Endodermal cell (in vitro differentiated cells): Measurements from ENCODE around the gene DGKD. TPM values are rescaled to one million over a fixed set of nuclear protein-coding genes. Genes with fewer than 3 reads are reported as not detected.

Source experiments
- DNase-seq: peaks from one replicate; pipeline ENCODE4 v3.0.0-alpha.2; 2017
- H3K27ac ChIP-seq: 2 replicates; pipeline ENCODE4 v1.5.1; 2013; ENCODE audit warnings: mild to moderate bottlenecking, low read depth, low read length, moderate library complexity
- H3K27me3 ChIP-seq: 2 replicates; pipeline ENCODE4 v1.6.1; 2013; ENCODE audit warnings: mild to moderate bottlenecking, low read length, moderate library complexity; ENCODE audit not compliant: insufficient read depth, control insufficient read depth, poor library complexity, severe bottlenecking
- H3K36me3 ChIP-seq: 2 replicates; pipeline ENCODE4 v1.7.0; 2013; ENCODE audit warnings: mild to moderate bottlenecking, low read length, moderate library complexity; ENCODE audit not compliant: control insufficient read depth, insufficient read depth
- H3K4me1 ChIP-seq: one replicate; pipeline ENCODE4 v1.7.0; 2013; ENCODE audit warnings: low read length; ENCODE audit not compliant: control insufficient read depth, insufficient read depth
- H3K4me3 ChIP-seq: 2 replicates; pipeline ENCODE4 v1.5.1; 2013; ENCODE audit warnings: mild to moderate bottlenecking, low read length, moderate library complexity
- H3K9ac ChIP-seq: 2 replicates; pipeline ENCODE4 v1.6.1; 2013; ENCODE audit warnings: mild to moderate bottlenecking, low read length, moderate library complexity; ENCODE audit not compliant: poor library complexity, severe bottlenecking; ENCODE audit errors: extremely low read depth
- H3K9me3 ChIP-seq: 2 replicates; pipeline ENCODE4 v1.6.1; 2013; ENCODE audit warnings: mild to moderate bottlenecking, low read length, moderate library complexity; ENCODE audit not compliant: control insufficient read depth
- H3K27ac Mint-ChIP-seq: 2 replicates; pipeline ENCODE4 v1.8.0; 2020; ENCODE audit warnings: mixed read lengths
- H3K27me3 Mint-ChIP-seq: 2 replicates; pipeline ENCODE4 v1.8.0; 2021; ENCODE audit warnings: mild to moderate bottlenecking, mixed read lengths; ENCODE audit not compliant: insufficient read depth
- H3K36me3 Mint-ChIP-seq: 2 replicates; pipeline ENCODE4 v1.8.0; 2020; ENCODE audit warnings: low read depth, mixed read lengths
- H3K4me1 Mint-ChIP-seq: 2 replicates; pipeline ENCODE4 v1.8.0; 2020; ENCODE audit warnings: mixed read lengths
- H3K4me3 Mint-ChIP-seq: 2 replicates; pipeline ENCODE4 v1.8.0; 2020; ENCODE audit warnings: mild to moderate bottlenecking, moderate library complexity, mixed read lengths
- H3K9me3 Mint-ChIP-seq: 2 replicates; pipeline ENCODE4 v1.8.0; 2020; ENCODE audit warnings: mild to moderate bottlenecking, mixed read lengths
- CTCF ChIP-seq: fragments of 200-600 bp; sonication (generic); conservative IDR thresholded peaks from 2 replicates; pipeline ENCODE4 v1.5.0; 2021; ENCODE audit warnings: antibody characterized with exemption, mild to moderate bottlenecking
- WGBS, 2 experiments: methylation state at CpG; one replicate each; pipeline versions ENCODE4 v1.1.5 to v1.1.7; 2013; ENCODE audit warnings: missing lambda C conversion rate in 2 of 2, mixed read lengths in 1 of 2; ENCODE audit not compliant: insufficient coverage in 1 of 2, insufficient read length in 1 of 2; 5-methylcytosine and 5-hydroxymethylcytosine counted together
- total RNA-seq, 2 donors: library from RNA; stranded (reverse); fragmentation: NEBNext Ultra II Directional in 1 of 2; extraction: Animal tissue kit (Norgen Biotek cat#: 25700) in 1 of 2; gene quantifications; 2 replicates in 1 of 2; 3 replicates in 1 of 2; pipeline ENCODE4 v1.2.1, GENCODE V29; 2021

DGKD gene
- total RNA-seq, 2 donors from 2014 or later: 39.2 to 46.9 TPM

GRCh38 chr2:233356546-233357308 lies 2.4 kb downstream of the DGKD start:
- Mint-ChIP-seq H3K4me1 (peaks cover 41% of the 10 kb centered on the region), H3K27me3 (peaks cover 41% of the 10 kb centered on the region), H3K4me3 (no peak overlapping the region), H3K27ac (peak overlapping the region; percentile 55), H3K9me3 (peaks cover 8% of the 10 kb centered on the region), H3K36me3 (peaks cover 6% of the 10 kb centered on the region)
- no peaks in the 10 kb centered on the region for H3K36me3 ChIP-seq
- no peak for TF ChIP-seq CTCF
- H3K4me3 ChIP-seq: no peak overlapping the region
- 92 to 97% methylated on average over 3 of the region's 4 CpGs for WGBS, 2 experiments
- peaks cover 26% of the 10 kb centered on the region for H3K27me3 ChIP-seq
- H3K9ac ChIP-seq: no peak overlapping the region
- H3K4me1 ChIP-seq: peaks cover 7% of the 10 kb centered on the region
- H3K9me3 ChIP-seq: peaks cover 6% of the 10 kb centered on the region
- DNase-seq: no peak
- H3K27ac ChIP-seq: no peak overlapping the region

- peaks cover 26% of the 10 kb centered on the region for H3K27me3 Mint-ChIP-seq
- Histone ChIP-seq H3K4me3 (no peak overlapping the region), H3K27ac (no peak overlapping the region), H3K36me3 (peaks cover under 1% of the 10 kb centered on the region), H3K9ac (no peak overlapping the region), H3K9me3 (peaks cover under 1% of the 10 kb centered on the region), H3K4me1 (peaks cover 7% of the 10 kb centered on the region), H3K27me3 (peaks cover 14% of the 10 kb centered on the region)
- H3K36me3 Mint-ChIP-seq: peaks cover 6% of the 10 kb centered on the region
- H3K27ac Mint-ChIP-seq: no peak overlapping the region
- H3K4me3 Mint-ChIP-seq: no peak overlapping the region
- no peaks in the 10 kb centered on the region for H3K9me3 Mint-ChIP-seq
- DNase-seq: no peak
- WGBS, 2 experiments: 90 to 95% methylated on average over 2 to 4 of the region's 4 CpGs
- H3K4me1 Mint-ChIP-seq: peaks cover 40% of the 10 kb centered on the region
- no peak for TF ChIP-seq CTCF
These were observed 4.0 kb downstream of the DGKD start for GRCh38 chr2:233358335-233358734.

GRCh38 chr2:233358947-233359346 lies 4.7 kb downstream of the DGKD start:
- Histone ChIP-seq H3K36me3 (peaks cover 4% of the 10 kb centered on the region), H3K9me3 (peaks cover 6% of the 10 kb centered on the region), H3K27me3 (peaks cover 14% of the 10 kb centered on the region), H3K4me3 (no peak overlapping the region), H3K4me1 (peaks cover 7% of the 10 kb centered on the region), H3K27ac (no peak overlapping the region), H3K9ac (no peak overlapping the region)
- DNase-seq: no peak
- no peak overlapping the region for H3K4me3 Mint-ChIP-seq
- no peak for TF ChIP-seq CTCF
- no peak overlapping the region for H3K27ac Mint-ChIP-seq
- H3K9me3 Mint-ChIP-seq: no peaks in the 10 kb centered on the region
- 95 to 98% methylated on average over 4 to 6 of the region's 6 CpGs for WGBS, 2 experiments
- peaks cover 34% of the 10 kb centered on the region for H3K4me1 Mint-ChIP-seq
- H3K27me3 Mint-ChIP-seq: peaks cover 20% of the 10 kb centered on the region
- H3K36me3 Mint-ChIP-seq: peaks cover 9% of the 10 kb centered on the region
